HG02884 (cell line): ENCODE results near the gene TBL1X.
"Not testable (repeated sequence)": the region's sequence is repeated elsewhere in the genome, so short reads cannot be mapped to it uniquely, and the experiment has no call there.

Source experiments
- ATAC-seq: cut with Tn5 transposase; IDR thresholded peaks from one replicate; pipeline ENCODE4 v1.9.1; 2021; ENCODE audit warnings: mild to moderate bottlenecking, moderate library complexity; ENCODE audit not compliant: unreplicated experiment

The TBL1X gene

DNA sequence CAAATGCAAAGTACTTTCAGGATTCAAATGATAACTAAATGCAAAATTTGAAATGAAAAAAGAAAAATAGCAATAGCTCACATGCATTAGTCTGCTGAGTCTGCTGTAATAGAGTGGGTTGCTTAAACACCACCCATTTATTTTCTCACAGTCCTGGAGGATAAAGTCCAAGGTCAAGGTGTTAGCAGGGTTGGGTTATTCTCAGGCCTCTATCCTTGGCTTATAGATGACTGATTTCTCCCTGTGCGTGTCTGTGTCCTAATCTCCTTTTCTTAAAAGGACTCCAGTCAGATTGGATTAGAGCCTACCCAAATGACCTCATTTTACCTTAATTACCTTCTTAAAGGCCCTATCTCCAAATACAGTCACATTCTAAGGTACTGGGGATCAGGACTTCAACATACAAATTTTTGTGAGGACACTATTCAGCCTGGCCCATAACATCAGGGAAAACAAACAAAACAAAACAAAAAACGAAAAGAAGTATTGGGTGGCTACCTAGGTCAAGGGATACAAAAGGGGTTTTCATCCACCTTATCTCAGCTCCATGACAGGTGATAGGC is 6.3 kb upstream of the TBL1X start:
- no peak for ATAC-seq

DNA sequence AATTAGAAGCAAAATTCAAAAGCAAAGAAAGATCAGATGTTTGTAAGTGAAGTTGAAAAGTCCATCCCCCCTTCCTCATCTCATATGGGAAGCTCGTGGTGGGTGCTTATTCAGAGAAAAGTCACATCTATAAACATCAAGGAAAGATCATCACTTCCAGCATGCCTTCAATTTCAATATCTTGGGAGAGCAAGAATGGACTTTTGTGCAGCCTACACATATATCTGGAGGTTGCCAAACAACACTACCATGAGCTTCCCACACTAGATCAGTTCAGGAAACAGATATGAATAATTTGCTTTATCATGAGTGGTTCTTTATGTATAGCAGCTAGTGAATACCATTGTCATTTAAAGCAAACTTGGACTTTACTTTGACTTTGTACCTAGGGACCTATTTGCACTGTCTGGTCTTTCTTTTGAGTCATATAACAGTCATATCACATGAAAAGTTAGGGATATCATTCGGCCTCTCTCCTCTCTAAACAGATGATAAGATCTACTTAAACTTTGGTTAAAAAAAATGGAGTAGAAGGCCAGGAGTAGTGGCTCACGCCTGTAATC is 5.6 kb upstream of the TBL1X start:
- ATAC-seq: no peak

DNA sequence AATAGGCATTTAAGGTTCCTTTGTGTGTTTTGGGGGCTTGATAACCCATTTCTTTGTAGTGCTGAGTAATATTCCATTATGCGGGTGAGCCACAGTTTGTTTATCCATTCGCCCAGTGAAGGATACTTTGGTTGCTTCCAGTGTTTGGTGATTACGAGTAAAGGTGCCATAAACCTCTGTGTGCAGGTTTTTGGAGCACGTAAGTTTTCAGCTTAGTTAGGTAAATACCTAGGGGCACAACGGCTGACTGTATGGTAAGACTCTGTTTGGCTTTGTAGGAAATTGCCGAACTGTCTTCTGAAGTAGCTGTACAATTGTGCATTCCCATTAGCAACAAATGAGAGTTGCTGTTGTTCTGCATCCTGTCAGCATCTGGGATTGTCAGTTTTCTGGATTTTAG is 3.8 kb upstream of the TBL1X start:
- ATAC-seq: no peak

DNA sequence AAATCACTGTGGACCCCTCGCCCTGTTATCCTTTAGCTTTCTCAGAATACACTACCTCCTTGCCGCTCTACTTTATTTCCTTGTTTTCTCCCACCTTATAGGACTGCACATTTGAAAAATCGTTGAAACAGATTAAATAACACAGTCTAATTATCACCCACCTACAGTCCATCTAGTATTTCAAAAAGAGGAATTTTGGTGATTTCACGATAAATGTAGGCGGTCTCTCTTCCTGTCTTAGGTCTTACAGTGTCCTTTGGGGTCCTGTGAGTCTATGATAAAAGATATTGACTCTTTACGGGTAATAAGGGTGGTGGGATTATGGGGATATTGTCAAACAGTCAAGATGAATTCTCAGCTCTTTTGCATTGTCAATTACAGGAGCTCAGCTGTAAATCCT is 2.4 kb upstream of the TBL1X start:
- ATAC-seq: peak; percentile 2

DNA sequence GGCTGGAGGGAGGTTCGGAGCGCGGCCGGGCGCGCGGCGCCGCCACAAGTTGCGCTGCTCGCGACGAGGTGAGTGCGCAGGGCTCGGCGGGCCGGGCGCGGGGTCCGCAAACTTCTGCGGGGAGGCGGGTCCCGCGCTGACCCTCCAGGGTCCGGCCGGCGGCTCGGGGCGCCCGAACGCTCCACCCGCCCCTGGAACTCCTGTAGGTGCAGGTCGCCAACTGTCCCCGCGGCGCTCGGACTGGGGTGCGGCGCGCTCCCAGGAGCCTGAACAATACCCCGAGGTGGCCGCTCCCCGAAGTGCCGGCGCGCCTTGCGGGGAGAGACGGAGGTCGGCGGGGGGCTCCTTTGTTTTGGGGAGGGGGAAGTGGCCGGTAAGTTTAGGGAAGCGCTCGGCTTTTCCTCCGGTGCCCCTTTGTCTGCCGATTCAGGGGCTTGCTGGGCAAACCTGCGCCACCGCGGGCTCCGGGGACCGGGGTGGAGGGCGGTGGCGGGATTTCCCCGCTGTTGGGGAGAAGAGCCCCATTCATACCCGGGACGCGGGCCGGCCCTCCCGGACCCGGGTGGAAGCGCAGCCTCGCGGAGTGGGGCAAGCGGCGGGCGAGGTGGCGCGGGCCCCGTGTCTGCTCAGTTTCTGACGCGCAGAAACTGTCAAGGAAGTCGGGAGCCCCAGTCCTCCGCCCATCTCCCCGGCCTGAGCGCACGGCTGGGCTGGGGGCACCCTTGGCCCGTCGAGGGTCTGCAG is 694 bp downstream of the TBL1X start:
- ATAC-seq: peak; percentile 27

DNA sequence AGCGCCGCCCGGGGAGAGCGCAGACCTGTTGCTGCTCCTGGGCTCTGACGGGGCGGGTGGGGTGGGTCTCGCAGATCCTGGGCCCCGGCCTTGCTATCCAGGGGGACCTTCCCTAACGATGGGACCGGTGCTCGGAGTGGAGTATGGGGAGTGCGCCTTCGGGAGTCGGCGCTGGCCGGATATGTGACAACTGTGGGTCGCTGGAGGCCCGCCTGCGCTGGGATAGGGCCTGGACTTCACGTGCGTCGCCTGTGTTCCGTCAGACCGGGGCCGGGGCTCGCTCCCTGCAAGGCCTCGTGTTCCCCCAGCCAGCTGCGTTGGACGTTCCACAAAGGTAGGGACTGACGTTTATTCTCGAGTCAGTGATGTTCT is 1.3 kb downstream of the TBL1X start:
- peak; percentile 3 for ATAC-seq

DNA sequence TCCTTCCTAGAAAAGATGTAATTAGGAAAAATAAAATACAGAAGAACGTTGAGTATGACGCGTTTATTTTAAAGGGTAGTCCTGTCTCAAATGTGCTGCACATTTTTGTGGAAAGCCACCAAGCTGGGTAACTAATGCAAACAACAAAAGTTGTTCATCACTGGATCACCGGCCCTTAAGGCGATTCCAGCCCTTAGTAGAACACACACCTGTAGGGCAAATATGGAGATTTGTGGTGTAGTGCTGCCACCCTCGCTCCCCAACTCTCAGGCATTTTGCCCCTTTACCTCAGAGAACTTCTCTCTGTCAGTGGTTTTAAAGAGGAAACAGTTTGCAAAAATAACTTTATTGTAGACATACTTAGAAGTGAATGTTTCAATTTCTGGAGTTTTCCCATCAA is 1.9 kb downstream of the TBL1X start:
- no peak for ATAC-seq

DNA sequence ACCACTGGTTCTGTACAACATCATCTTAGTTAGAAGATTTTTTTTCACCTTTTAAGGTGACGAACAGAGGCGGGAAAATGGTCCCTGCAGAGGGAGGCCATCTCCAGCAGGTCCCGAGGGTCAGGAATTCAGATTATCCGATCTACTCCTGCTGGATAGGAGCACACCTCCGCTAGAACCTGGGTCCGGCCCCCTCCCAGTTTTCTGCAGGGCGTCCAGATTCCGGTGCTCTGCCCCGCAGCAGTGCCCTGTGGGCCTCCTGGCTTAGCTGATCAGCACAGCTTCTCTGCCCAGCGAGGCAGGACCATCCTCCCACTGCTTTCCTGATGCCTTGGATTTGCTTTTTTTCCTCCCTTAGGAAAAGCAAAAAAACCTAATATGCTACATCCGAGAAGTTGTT is 2.3 kb downstream of the TBL1X start:
- no peak for ATAC-seq

DNA sequence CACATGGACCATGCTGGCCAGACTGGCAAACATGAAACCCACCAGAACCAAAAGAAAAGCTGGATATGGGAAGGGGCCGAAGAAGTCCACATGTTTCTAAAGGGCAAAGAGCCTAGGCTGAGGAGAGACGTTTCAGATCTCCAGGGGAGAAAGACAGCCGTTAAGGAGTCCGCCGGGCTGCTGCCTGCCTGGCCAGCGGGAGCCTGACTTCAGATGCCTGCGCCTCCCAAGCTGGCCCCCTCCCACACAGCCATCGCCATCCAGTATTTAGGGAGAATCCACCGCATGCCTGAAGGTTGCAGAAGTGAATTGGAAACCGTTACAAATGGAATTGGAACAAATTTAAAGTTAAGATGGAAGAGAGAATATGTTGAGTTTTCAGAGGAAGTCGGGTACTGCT is 2.9 kb downstream of the TBL1X start:
- ATAC-seq: no peak

DNA sequence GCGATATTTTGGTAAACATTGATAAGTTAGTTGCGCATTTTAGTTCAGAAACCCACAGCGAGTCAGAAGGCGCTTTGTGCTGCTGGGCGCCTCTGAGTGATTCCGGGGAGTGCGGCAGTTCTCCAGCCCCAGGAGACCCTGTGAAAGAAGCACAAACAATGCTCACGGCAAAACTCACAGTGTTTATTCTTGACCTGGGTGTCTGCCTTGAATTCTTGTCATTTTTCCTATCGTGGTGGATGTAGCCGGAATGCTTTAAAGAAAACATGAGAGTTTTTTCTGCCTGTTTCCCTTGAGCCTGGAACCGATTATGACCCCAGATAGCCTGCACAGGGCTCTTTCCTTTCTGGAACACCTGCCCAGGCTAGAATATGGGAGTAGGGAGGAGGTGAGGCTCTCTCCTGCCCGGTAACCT is 6.7 kb downstream of the TBL1X start:
- no peak for ATAC-seq

DNA sequence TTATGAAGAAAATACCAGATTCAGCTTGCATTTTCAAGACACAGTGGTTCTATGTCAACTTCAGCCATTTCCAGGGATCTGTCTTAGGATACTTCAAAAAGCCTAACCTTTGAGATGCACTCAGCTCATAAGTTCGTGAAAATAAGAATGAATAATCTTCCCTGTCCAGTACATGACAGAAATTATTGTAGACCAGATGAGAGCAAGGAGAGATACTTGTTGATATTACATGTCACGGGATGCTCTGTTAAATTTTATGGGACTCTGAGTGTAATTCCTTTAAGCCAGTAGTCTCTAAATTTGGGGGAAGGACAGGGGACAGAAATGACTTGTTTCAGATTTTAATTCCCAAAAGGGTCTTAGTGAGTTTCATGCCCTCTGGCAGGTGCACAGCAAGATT is 8.8 kb downstream of the TBL1X start:
- no peak for ATAC-seq

DNA sequence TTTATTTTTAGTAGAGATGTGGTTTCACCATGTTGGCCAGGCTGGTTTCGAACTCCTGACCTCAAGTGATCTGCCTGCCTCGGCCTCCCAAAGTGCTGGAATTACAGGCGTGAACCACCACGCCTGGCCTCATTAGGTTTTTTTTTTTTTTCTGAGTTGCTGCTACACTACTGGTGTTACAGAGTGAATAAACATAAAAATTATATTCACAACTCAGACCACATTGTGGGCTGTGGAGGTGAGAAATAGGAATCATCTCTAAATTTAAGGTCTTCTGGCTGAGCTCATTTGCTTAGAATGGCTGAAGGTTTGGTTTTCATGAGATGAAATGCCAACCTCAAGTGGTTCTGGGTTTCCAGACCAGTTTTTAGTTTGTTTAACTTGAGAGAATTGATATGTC is 10.6 kb downstream of the TBL1X start:
- ATAC-seq: not testable (repeated sequence)

DNA sequence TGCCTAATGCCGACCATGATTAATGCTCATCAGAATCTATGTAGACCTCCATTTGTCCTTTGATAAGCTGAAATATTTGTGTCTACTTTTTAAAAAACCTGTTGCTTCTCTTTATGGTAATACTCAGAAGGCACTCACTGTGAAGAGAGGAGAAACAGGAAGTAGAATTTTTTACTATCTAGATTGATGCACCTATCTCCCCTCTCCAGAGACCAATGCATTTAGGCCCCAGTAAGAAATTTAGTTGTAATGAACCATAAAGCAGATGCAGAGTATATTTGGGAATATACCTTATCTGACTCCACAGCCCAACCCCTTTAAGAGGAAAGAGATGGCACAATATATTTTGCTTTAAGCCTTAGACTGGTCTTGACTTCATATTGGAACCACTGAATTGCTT is 11.1 kb downstream of the TBL1X start:
- no peak for ATAC-seq

DNA sequence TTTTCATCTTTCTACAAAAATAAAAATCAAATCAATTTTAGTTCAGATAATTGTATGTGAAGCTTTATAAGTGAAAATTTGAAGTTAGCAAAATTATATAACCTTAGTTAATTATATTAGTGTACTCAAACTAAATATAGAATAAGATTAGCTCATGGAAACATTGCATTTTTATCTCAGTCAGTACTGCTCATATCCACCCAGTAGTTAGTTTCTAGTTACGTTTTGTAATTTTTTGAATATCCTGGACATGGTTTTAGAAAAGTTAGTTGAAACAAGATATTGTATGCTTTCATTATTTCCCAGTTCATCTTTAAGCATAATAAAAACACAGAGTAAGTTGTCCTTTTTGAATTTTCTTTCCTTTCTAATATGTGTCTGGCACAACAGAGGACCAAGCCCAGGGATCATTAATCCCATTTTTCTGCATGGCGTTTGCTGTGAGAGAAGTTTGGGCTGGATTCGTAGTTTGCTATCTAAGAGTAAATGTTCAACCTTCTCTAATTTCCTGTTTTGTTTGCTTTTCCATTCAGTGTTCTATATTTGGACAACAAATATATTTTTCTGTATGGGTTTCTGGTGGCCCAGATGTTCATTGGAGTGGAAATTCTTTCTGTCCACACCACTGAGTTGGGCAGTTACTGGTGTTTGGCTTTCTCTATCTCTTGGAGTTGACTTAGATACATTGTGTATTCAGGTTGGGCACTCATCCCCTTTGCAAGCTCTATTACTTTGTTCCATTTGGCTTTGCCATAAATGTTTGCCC is 12.1 kb downstream of the TBL1X start:
- no peak for ATAC-seq

DNA sequence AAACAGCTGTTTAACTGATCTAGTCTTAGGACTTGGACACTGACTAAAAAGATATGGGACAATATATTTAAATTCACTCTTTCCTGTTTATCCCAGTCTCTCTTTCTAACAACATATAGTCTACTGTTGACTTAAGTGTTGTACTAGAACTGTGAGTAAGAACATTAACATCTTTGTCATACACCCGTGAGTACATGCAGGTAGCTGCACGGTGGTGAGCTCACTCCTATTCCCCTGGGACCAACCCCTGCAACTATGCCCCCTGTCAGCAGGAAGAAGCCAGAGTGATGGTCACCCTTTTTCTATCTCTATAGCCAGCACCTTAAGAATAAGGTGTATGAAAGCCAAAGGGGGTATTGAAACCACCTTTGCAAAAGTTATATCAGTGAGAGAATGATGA is 17.6 kb downstream of the TBL1X start:
- no peak for ATAC-seq

DNA sequence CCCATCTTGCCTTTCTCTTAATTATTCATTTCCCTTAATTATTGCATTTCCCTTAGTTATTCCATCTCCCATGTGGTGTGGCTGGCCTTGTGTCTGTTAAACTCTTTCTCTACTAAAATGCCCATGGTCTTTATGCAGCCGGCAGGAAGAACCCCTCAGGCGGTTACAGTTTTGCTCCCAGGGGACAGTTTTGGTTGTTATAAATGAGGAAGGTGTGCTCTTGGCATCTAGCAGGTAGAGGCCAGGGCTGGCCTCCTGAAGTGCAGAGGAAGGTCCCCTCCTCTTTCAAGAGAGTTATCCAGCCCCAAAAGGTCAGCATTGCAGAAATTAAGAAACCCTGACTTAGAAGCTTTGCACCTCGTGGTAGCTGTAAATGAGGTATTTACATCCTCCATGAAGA is 18.0 kb downstream of the TBL1X start:
- ATAC-seq: no peak

DNA sequence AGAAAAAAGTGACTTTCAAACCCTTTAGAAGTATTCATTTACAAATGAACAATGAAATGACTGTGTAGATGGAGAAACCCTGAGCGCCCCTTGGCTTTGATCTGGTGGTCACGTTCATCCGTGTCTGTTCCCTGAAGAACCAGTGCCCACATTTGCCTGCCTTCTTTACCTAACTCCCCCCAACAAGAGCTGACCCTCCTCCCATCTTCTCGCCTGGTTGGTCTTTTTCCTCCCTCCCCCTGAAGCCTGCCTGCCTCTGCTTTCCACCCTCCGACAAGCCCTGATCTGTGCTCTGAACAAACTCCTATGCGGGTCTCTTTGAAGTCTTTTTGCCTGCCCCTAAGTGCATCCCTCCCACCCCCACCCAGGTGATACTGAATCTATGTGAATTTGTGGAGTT is 18.5 kb downstream of the TBL1X start:
- ATAC-seq: no peak

DNA sequence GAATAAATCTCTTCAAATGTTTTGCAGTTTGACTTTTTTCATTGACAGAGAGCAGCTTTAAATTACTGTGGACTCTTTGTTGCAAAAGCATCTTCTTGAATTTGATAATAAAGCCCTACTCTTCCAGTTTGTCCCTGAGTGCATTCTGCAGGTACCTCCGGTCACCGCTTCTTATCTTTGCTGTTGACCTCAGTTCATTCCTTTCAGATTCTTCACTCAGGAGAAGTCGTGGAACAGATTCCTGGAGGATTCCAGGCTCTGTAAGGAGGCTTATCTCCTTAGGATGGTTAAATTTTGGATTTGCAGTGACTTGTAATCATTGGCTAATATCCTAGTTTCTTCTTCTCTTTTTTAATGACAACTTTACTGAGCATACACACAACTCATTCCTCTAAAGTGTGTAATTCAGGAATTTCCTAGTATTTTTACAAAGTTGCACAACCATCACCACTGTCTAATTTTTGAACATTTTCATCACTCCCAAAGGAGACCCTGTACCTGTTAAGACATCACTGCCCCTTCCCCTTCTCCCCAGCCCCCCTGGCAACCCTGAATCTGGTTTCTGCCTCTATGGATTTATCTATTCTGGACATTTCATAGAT is 22.0 kb downstream of the TBL1X start:
- ATAC-seq: no peak

DNA sequence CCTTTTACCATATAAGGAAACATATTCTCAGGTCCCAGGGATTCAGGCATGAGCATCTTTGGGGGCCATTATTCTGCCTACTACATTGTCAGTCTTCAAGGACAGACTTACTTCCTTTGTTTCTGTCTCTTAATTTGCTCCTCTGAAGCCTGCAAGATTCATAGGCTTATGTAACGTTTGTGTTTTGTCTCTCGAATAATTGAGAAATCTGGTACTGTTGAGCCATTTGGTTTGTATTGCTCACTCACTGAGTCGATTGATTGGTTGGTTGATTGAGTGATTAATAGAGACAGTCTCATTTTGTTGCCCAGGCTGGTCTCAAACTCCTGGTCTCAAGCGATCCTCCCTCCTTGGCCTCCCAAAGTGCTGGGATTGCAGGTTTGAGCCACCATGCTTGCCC is 23.7 kb downstream of the TBL1X start:
- ATAC-seq: no peak

DNA sequence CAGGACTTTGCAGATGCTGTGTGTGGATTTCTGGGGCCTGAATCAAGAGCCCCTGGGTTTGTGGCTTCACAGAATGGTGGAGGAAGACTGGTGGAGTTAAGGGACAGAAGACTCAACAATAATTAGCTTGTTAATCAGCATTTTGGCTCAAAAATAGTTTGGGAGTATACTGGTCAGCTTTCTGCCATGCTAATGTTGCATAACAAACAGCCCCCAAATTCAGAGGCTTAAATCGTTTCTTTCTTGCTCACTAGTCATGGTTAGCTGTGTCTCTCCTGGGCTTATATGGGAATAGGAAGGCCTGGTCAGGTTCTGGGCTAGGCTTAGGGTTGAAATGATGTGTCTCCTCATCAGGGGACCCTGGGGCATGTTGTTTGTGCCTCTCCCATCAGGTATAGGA is 24.4 kb downstream of the TBL1X start:
- no peak for ATAC-seq

DNA sequence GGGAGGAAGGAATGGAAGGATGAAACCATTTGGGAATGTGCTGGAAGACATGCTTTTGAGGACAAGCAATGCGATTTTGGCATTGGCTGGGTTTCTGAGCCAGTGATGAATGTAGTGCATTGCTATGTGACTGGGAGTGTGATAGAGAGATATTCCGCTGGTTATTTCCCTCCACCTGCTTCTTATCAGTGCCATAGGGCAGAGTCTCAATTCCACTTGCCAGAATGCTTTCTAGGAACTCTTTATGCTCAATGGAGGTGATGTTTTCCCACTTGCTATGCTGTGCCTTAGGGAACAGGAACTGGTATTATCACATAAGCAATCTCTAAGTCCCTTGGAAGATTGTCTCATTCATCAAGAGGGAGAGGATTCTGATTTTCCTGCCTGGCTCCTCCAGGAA is 28.0 kb downstream of the TBL1X start:
- no peak for ATAC-seq

DNA sequence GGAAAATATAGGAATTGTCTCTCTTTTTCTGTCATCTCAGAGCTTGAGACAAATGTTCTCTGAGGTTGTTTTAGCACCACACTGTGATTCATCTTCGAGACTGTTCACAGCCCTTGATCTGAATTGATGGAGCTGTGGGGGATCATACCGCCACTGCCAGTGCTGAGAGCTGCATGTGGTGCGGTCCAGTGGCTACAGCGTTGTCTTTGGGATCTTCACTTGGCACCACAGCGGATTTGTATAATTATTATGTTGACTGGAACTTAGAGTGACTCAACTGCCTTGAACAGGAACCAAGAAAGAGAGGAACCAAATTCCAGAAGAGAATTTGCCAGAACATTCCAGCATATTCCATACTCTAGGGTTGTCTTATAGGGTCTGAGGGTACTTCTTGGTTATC is 29.1 kb downstream of the TBL1X start:
- no peak for ATAC-seq
